ENCODE results near the gene KTN1. TPM values are rescaled to one million over a fixed set of nuclear protein-coding genes. Genes with fewer than 3 reads are reported as not detected.

The KTN1 gene
- total and polyA plus RNA-seq, 2 experiments from 2014 or later, result 150 to 164 TPM

DNA sequence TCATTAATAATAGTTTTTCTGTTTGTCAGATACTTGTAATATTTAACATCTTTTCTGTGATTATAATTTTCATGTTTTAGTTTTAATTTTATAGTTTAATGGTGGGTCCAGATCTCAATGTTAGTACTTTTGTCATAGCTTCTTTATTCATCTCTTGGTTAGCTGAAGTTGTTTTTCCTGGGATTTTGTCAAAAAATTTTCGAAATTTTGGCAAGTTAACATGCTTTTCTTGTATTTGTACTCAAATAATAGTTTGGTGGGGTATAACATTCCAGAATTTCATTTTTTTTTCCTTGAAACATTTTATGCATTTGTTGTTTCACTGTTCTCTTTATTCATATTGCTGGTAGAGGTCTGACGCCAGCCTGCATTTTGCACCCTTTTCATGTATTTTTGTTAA lies 45.5 kb downstream of the KTN1 start:
- Histone ChIP-seq H3K27ac (no peak overlapping the region), H3K36me3 (replicated peaks; ENCODE audit: insufficient read depth, low read depth) (peaks cover 7% of the 10 kb centered on the region), H3K4me3 (no peak overlapping the region), H2AFZ (no peak overlapping the region), H4K20me1 (ENCODE audit: insufficient read depth, poor library complexity, severe bottlenecking) (no peaks in the 10 kb centered on the region), H3K4me1 (ENCODE audit: insufficient read depth) (no peaks in the 10 kb centered on the region), H3K9me2 (replicated peaks; ENCODE audit: insufficient read depth) (no peaks in the 10 kb centered on the region), H3K9me3 (ENCODE audit: low read depth) (no peaks in the 10 kb centered on the region), H3K4me2 (no peak overlapping the region), H3K27me3 (no peaks in the 10 kb centered on the region), H3K79me2 (no peaks in the 10 kb centered on the region)
- no peak for DNase-seq (ENCODE audit: low spot score)
- TF ChIP-seq, protein P1, sequence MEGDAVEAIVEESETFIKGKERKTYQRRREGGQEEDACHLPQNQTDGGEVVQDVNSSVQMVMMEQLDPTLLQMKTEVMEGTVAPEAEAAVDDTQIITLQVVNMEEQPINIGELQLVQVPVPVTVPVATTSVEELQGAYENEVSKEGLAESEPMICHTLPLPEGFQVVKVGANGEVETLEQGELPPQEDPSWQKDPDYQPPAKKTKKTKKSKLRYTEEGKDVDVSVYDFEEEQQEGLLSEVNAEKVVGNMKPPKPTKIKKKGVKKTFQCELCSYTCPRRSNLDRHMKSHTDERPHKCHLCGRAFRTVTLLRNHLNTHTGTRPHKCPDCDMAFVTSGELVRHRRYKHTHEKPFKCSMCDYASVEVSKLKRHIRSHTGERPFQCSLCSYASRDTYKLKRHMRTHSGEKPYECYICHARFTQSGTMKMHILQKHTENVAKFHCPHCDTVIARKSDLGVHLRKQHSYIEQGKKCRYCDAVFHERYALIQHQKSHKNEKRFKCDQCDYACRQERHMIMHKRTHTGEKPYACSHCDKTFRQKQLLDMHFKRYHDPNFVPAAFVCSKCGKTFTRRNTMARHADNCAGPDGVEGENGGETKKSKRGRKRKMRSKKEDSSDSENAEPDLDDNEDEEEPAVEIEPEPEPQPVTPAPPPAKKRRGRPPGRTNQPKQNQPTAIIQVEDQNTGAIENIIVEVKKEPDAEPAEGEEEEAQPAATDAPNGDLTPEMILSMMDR (IDR thresholded peaks at IDR 0.05; ENCODE audit: poor library complexity), result no peak
- no peak for TF ChIP-seq EZH2phosphoT487 (IDR thresholded peaks at IDR 0.05; ENCODE audit: low read depth, severe bottlenecking, unreplicated experiment)
- TF ChIP-seq EZH2 (IDR thresholded peaks at IDR 0.05; ENCODE audit: borderline replicate concordance), result no peak
- 95% methylated on average over 2 of the region's 2 CpGs for WGBS (ENCODE audit: low lambda C conversion rate, missing lambda C conversion rate)

DNA sequence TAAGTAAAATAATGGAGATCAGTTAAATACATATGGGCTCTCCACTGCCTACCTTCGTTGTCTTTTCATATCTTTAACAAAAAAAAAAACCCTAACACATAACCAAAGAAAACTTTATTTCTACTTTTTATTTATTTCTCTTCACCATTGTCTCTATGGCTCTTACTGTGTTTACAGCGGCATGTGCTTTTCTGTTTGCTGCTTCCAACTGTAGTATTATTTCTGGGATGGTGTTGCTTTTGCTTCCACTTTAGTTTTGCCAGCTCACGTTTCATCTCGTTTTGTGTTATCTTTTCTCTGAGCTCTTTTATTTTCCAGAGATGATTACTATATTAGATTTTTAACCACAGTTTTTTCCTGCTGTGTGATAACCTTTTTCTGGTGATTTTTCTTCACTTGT lies 46.1 kb downstream of the KTN1 start:
- H3K9me2 ChIP-seq (replicated peaks; ENCODE audit: insufficient read depth), result no peaks in the 10 kb centered on the region
- no peaks in the 10 kb centered on the region for H3K9me3 ChIP-seq (ENCODE audit: low read depth)
- no peak overlapping the region for H3K4me3 ChIP-seq
- H3K27ac ChIP-seq, result no peak overlapping the region
- no peak for DNase-seq (ENCODE audit: low spot score)
- no peak overlapping the region for H3K4me2 ChIP-seq
- H3K36me3 ChIP-seq (replicated peaks; ENCODE audit: insufficient read depth, low read depth), result peaks cover 7% of the 10 kb centered on the region
- no peaks in the 10 kb centered on the region for H4K20me1 ChIP-seq (ENCODE audit: insufficient read depth, poor library complexity, severe bottlenecking)
- no peaks in the 10 kb centered on the region for H3K79me2 ChIP-seq
- TF ChIP-seq, protein P1 (IDR thresholded peaks at IDR 0.05; ENCODE audit: poor library complexity), result no peak
- TF ChIP-seq EZH2 (IDR thresholded peaks at IDR 0.05; ENCODE audit: borderline replicate concordance) (no peak), EZH2phosphoT487 (IDR thresholded peaks at IDR 0.05; ENCODE audit: low read depth, severe bottlenecking, unreplicated experiment) (no peak)
- H3K27me3 ChIP-seq, result no peaks in the 10 kb centered on the region
- no peaks in the 10 kb centered on the region for H3K4me1 ChIP-seq (ENCODE audit: insufficient read depth)
- WGBS (ENCODE audit: low lambda C conversion rate, missing lambda C conversion rate), result 92% methylated on average over 4 of the region's 4 CpGs
- no peak overlapping the region for H2AFZ ChIP-seq

DNA sequence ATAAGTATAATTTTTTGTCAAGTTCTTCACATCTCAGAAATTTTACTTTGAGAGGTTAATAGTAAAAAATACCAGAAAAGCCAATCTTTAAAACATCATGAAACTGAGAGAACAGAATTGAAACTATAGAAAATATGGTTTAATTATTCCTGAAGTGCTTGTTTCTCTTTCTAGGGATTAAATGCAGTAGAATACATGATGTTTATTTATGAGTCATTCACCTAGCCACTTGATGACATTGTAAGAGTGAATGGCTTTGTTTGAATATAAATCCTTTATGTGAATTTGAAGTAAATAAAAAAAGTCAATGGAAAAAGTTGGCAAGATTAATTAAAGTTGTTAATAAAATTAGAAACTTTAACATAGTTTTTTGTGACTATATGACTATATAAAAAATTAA lies 48.4 kb downstream of the KTN1 start:
- Histone ChIP-seq H3K27ac (no peak overlapping the region), H3K27me3 (no peaks in the 10 kb centered on the region), H3K79me2 (no peaks in the 10 kb centered on the region), H3K4me2 (no peak overlapping the region), H3K9me2 (replicated peaks; ENCODE audit: insufficient read depth) (no peaks in the 10 kb centered on the region), H4K20me1 (ENCODE audit: insufficient read depth, poor library complexity, severe bottlenecking) (no peaks in the 10 kb centered on the region), H3K9me3 (ENCODE audit: low read depth) (no peaks in the 10 kb centered on the region), H3K4me3 (no peak overlapping the region), H2AFZ (no peak overlapping the region), H3K4me1 (ENCODE audit: insufficient read depth) (no peaks in the 10 kb centered on the region), H3K36me3 (replicated peaks; ENCODE audit: insufficient read depth, low read depth) (peaks cover 7% of the 10 kb centered on the region)
- TF ChIP-seq, protein P1 (IDR thresholded peaks at IDR 0.05; ENCODE audit: poor library complexity), result no peak
- TF ChIP-seq EZH2phosphoT487 (IDR thresholded peaks at IDR 0.05; ENCODE audit: low read depth, severe bottlenecking, unreplicated experiment), result no peak
- no peak for TF ChIP-seq EZH2 (IDR thresholded peaks at IDR 0.05; ENCODE audit: borderline replicate concordance)
- no peak for DNase-seq (ENCODE audit: low spot score)

DNA sequence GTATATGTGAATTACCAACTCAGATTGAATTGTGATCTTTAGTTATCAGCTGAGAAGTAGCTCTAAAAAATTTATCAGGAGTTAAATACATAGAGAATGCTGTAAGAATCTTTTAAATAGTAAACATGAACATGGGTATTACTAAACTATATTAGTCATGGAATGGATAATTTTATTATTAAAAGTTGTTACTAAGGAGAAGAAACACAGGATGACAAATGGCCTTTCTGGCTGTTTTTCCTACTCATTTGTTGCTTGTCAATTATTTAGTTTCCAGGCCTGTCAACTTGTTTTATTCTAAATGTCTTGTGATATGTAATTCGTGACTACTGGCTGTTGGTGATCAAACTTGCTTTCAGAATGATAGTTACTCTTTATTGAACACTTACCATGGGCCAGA lies 58.7 kb downstream of the KTN1 start:
- Histone ChIP-seq H3K9me2 (replicated peaks; ENCODE audit: insufficient read depth) (no peaks in the 10 kb centered on the region), H3K4me1 (ENCODE audit: insufficient read depth) (peaks cover 5% of the 10 kb centered on the region), H3K4me2 (no peak overlapping the region), H3K27me3 (no peaks in the 10 kb centered on the region), H3K27ac (no peak overlapping the region), H3K36me3 (replicated peaks; ENCODE audit: insufficient read depth, low read depth) (no peaks in the 10 kb centered on the region), H3K4me3 (no peak overlapping the region), H2AFZ (no peak overlapping the region), H3K9me3 (ENCODE audit: low read depth) (no peaks in the 10 kb centered on the region), H4K20me1 (ENCODE audit: insufficient read depth, poor library complexity, severe bottlenecking) (no peaks in the 10 kb centered on the region), H3K79me2 (no peaks in the 10 kb centered on the region)
- WGBS (ENCODE audit: low lambda C conversion rate, missing lambda C conversion rate), result 97% methylated on average over 1 of the region's 1 CpG
- no peak for DNase-seq (ENCODE audit: low spot score)
- no peak for TF ChIP-seq EZH2 (IDR thresholded peaks at IDR 0.05; ENCODE audit: borderline replicate concordance)
- TF ChIP-seq, protein P1 (IDR thresholded peaks at IDR 0.05; ENCODE audit: poor library complexity), result no peak
- no peak for TF ChIP-seq EZH2phosphoT487 (IDR thresholded peaks at IDR 0.05; ENCODE audit: low read depth, severe bottlenecking, unreplicated experiment)

Measured in hepatocyte (in vitro differentiated cells).